ENCODE results near the gene ZNF521.

DNA sequence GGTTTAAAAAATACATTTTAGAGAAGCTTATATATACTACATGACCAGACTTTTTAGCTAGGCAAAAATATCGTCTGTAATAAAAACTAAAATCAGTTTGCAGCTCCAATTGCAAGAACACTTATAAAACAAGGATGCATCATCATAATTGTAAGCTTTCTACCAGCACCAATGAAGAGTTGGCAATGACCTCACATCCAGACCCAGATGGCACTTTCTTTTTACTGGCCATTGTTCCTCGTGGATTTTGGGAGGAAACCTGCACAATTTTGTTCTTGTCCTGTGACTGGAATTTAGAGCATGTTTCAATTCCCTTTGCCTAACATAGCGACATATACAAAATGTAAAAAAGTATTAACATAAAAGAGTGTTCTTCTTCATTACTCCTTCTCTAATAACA, 174.3 kb downstream of the ZNF521 start:
- TF ChIP-seq, protein P1, sequence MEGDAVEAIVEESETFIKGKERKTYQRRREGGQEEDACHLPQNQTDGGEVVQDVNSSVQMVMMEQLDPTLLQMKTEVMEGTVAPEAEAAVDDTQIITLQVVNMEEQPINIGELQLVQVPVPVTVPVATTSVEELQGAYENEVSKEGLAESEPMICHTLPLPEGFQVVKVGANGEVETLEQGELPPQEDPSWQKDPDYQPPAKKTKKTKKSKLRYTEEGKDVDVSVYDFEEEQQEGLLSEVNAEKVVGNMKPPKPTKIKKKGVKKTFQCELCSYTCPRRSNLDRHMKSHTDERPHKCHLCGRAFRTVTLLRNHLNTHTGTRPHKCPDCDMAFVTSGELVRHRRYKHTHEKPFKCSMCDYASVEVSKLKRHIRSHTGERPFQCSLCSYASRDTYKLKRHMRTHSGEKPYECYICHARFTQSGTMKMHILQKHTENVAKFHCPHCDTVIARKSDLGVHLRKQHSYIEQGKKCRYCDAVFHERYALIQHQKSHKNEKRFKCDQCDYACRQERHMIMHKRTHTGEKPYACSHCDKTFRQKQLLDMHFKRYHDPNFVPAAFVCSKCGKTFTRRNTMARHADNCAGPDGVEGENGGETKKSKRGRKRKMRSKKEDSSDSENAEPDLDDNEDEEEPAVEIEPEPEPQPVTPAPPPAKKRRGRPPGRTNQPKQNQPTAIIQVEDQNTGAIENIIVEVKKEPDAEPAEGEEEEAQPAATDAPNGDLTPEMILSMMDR (conservative IDR thresholded peaks at IDR 0.05; ENCODE audit: low read length) = no peak
- no peak for TF ChIP-seq EZH2phosphoT487 (IDR thresholded peaks at IDR 0.05; ENCODE audit: borderline replicate concordance, low read depth, low read length)

Data from OCI-LY7 (cell line).